ENCODE data around the gene PEX26.

Gene PEX26

DNA sequence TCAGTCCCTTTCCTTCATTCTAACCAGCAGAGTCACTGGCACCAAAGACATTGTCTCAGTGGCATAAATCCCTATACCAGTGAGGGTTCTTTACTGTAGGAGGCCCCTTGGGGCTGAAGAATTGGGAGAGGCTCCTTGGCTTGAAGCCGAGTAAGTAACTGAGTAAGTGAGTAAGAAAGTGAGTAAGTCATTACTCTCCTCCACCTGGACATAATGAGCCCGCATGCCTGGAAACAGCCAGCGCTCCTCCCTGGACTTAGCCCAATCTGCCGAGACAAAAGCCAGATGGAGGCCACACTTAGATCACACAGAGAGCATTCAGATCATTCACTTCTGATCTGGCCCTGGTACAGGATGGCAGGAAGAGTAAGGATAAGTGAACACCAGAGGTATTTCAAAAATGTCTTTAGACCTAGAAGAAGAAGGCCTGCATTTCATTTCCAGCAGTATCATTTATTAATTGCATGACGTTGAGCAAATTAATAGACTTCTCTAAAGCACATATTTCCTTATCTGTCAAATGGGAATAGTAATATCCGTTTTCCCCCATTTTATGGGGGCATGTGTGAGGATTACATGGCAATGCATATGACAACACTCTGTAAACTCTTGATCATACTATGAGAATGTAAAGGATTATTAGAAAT, 45.2 kb upstream of the PEX26 start:
- Histone ChIP-seq H3K9ac (ENCODE audit: low read length) (no peak overlapping the region), H3K4me2 (ENCODE audit: low read length) (no peak overlapping the region), H3K27ac (ENCODE audit: low read depth, low read length) (peak overlapping the region; percentile 32), H3K79me1 (ENCODE audit: low read length) (peaks cover 3% of the 10 kb centered on the region), H3K4me1 (ENCODE audit: control insufficient read depth in 1 of 2, insufficient read depth in 2 of 2, low read length in 2 of 2) (peaks cover 12 to 15% of the 10 kb centered on the region in 2 experiments), H3K23ac (ENCODE audit: low read length) (no peak overlapping the region), H3K18ac (ENCODE audit: low read length) (peak overlapping the region; percentile 34), H2BK120ac (ENCODE audit: insufficient read depth, low read length, poor library complexity) (no peak overlapping the region), H3K4ac (ENCODE audit: low read depth, low read length) (no peak overlapping the region), H4K91ac (ENCODE audit: low read depth, low read length) (no peak overlapping the region), H4K12ac (ENCODE audit: low read depth, low read length) (no peak overlapping the region), H4K8ac (ENCODE audit: low read depth, low read length) (no peak overlapping the region), H3K27me3 (ENCODE audit: insufficient read depth, low read length) (no peaks in the 10 kb centered on the region), H2AFZ (ENCODE audit: insufficient read depth, low read length, poor library complexity) (no peak overlapping the region), H3K79me2 (ENCODE audit: control insufficient read depth, insufficient read depth, low read length, poor library complexity) (no peaks in the 10 kb centered on the region), H3K36me3 (ENCODE audit: control insufficient read depth in 1 of 2, insufficient read depth in 2 of 2, low read length in 2 of 2) (no peaks in the 10 kb centered on the region), H3K14ac (ENCODE audit: low read length) (peak overlapping the region; percentile 45), H3K4me3 (ENCODE audit: low read depth, low read length) (no peak overlapping the region), H2AK5ac (ENCODE audit: low read length) (no peak overlapping the region), H2BK5ac (ENCODE audit: low read depth, low read length, poor library complexity) (no peak overlapping the region), H3K9me3 (ENCODE audit: insufficient read depth, low read depth, low read length) (no peaks in the 10 kb centered on the region), H2BK12ac (ENCODE audit: low read length) (peak overlapping the region; percentile 42)
- DNase-seq = peak; percentile 90 to 92
- WGBS (ENCODE audit: extremely low coverage, insufficient coverage, insufficient read length) = no CpG with 5 or more reads among the region's 6 CpGs

DNA sequence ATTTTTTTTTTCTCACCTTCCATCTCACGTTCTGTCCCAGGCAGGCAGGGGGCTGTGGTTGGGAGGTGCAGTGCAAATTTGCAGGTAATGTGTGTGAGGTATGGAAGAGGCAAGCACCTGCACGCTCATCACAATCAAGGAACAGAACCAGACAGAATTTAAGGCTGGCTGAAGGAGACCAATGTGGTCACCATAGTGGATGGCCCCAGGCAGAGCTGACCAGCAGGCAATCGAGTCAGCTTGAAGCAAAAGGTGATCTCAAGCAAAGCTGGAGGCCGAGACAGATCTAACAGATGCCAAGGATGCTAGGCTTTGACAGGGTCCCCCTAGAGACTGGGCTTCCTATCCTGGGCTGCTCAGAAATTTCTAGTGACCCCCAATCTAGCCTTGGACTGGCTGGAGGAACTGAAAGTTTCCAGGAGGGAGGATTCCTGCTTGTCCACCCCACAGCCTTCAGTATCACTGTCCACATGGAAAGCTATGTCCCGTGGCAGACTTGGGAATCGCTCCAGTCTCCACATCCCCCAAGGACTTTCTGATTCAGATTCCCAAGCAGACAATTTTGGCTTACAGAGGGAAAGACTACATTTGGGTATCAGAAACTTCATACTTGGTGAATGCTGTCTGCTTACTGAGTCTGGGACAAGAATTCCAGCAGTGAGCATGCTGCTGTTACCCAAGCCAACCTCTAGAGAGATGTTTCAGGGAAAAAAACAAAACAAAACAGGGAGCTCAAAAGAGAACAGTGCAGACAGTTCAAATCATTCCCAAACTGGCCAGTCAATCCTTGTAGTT, 44.4 kb upstream of the PEX26 start:
- Histone ChIP-seq H3K18ac (ENCODE audit: low read length) (no peak overlapping the region), H3K23ac (ENCODE audit: low read length) (no peak overlapping the region), H2AK5ac (ENCODE audit: low read length) (no peak overlapping the region), H3K14ac (ENCODE audit: low read length) (no peak overlapping the region), H3K4me2 (ENCODE audit: low read length) (no peak overlapping the region), H3K27me3 (ENCODE audit: insufficient read depth, low read length) (no peaks in the 10 kb centered on the region), H3K9ac (ENCODE audit: low read length) (no peak overlapping the region), H3K4ac (ENCODE audit: low read depth, low read length) (no peak overlapping the region), H3K4me1 (ENCODE audit: control insufficient read depth in 1 of 2, insufficient read depth in 2 of 2, low read length in 2 of 2) (peaks cover 12 to 15% of the 10 kb centered on the region in 2 experiments), H3K36me3 (ENCODE audit: control insufficient read depth in 1 of 2, insufficient read depth in 2 of 2, low read length in 2 of 2) (no peaks in the 10 kb centered on the region), H2BK12ac (ENCODE audit: low read length) (no peak overlapping the region), H2AFZ (ENCODE audit: insufficient read depth, low read length, poor library complexity) (no peak overlapping the region), H2BK120ac (ENCODE audit: insufficient read depth, low read length, poor library complexity) (no peak overlapping the region), H4K8ac (ENCODE audit: low read depth, low read length) (no peak overlapping the region), H3K27ac (ENCODE audit: low read depth, low read length) (no peak overlapping the region), H4K91ac (ENCODE audit: low read depth, low read length) (no peak overlapping the region), H2BK5ac (ENCODE audit: low read depth, low read length, poor library complexity) (no peak overlapping the region), H3K4me3 (ENCODE audit: low read depth, low read length) (no peak overlapping the region), H3K79me2 (ENCODE audit: control insufficient read depth, insufficient read depth, low read length, poor library complexity) (no peaks in the 10 kb centered on the region), H3K79me1 (ENCODE audit: low read length) (peaks cover 3% of the 10 kb centered on the region), H3K9me3 (ENCODE audit: insufficient read depth, low read depth, low read length) (no peaks in the 10 kb centered on the region), H4K12ac (ENCODE audit: low read depth, low read length) (no peak overlapping the region)
- DNase-seq = peak; percentile 59 to 70
- no CpG with 5 or more reads among the region's 6 CpGs for WGBS (ENCODE audit: extremely low coverage, insufficient coverage, insufficient read length)

DNA sequence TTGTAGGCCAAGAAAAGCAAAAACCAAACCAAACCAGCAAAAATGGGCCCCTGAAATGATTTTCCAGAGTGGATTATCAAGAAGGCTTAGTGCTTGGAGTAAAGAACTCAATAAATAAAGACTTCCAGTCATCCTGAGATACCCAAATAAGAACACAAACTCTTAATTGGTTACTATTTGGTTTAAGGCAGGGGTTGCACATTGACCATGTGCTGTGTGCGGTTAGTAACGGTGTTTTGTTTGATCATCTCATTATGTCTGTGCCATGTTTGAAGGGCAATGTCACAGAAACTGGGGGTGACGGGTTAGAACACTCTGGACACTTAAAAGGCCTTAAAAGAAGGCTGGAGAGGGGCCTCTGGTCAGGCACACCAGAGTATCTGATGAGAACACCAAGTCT, 43.7 kb upstream of the PEX26 start:
- no peak for DNase-seq
- Histone ChIP-seq H3K4ac (ENCODE audit: low read depth, low read length) (no peak overlapping the region), H3K79me1 (ENCODE audit: low read length) (peaks cover 3% of the 10 kb centered on the region), H3K14ac (ENCODE audit: low read length) (no peak overlapping the region), H4K8ac (ENCODE audit: low read depth, low read length) (no peak overlapping the region), H4K12ac (ENCODE audit: low read depth, low read length) (no peak overlapping the region), H2BK120ac (ENCODE audit: insufficient read depth, low read length, poor library complexity) (no peak overlapping the region), H4K91ac (ENCODE audit: low read depth, low read length) (no peak overlapping the region), H2AK5ac (ENCODE audit: low read length) (no peak overlapping the region), H3K4me2 (ENCODE audit: low read length) (no peak overlapping the region), H3K79me2 (ENCODE audit: control insufficient read depth, insufficient read depth, low read length, poor library complexity) (no peaks in the 10 kb centered on the region), H3K4me1 (ENCODE audit: control insufficient read depth in 1 of 2, insufficient read depth in 2 of 2, low read length in 2 of 2) (peaks cover 12 to 15% of the 10 kb centered on the region in 2 experiments), H2BK12ac (ENCODE audit: low read length) (no peak overlapping the region), H3K18ac (ENCODE audit: low read length) (no peak overlapping the region), H3K9me3 (ENCODE audit: insufficient read depth, low read depth, low read length) (no peaks in the 10 kb centered on the region), H3K4me3 (ENCODE audit: low read depth, low read length) (no peak overlapping the region), H3K36me3 (ENCODE audit: control insufficient read depth in 1 of 2, insufficient read depth in 2 of 2, low read length in 2 of 2) (no peaks in the 10 kb centered on the region), H3K9ac (ENCODE audit: low read length) (no peak overlapping the region), H2BK5ac (ENCODE audit: low read depth, low read length, poor library complexity) (no peak overlapping the region), H3K27ac (ENCODE audit: low read depth, low read length) (no peak overlapping the region), H2AFZ (ENCODE audit: insufficient read depth, low read length, poor library complexity) (no peak overlapping the region), H3K23ac (ENCODE audit: low read length) (no peak overlapping the region), H3K27me3 (ENCODE audit: insufficient read depth, low read length) (no peaks in the 10 kb centered on the region)
- no CpG with 5 or more reads among the region's 3 CpGs for WGBS (ENCODE audit: extremely low coverage, insufficient coverage, insufficient read length)

DNA sequence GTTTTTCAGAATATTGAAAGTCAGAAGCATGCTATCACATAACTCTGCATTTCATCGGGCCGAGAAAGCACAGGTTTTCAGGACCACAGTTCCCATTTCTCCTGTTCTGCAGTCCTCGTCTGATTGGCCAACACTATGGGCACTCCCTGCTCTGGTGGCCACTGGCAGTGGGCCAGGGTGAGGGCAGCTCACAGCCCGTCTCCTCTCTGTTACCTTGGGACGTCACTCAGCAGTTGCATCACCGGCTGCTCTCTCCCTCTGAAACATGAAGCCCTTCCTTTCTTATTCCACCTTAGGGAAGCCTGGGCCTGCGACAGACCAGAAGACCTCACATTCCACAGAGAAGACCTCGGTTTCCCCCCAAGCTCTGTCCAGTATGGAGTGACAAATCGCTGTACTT, 42.0 kb upstream of the PEX26 start:
- H3K4me2 ChIP-seq (ENCODE audit: low read length) = no peak overlapping the region

More for the DNA sequence above, 42.0 kb upstream of the PEX26 start:
- H3K27ac ChIP-seq (ENCODE audit: low read depth, low read length) = no peak overlapping the region
- H2BK5ac ChIP-seq (ENCODE audit: low read depth, low read length, poor library complexity) = no peak overlapping the region
- no peak overlapping the region for H3K4ac ChIP-seq (ENCODE audit: low read depth, low read length)
- H3K4me3 ChIP-seq (ENCODE audit: low read depth, low read length) = no peak overlapping the region
- H3K79me2 ChIP-seq (ENCODE audit: control insufficient read depth, insufficient read depth, low read length, poor library complexity) = no peaks in the 10 kb centered on the region
- peaks cover 12 to 15% of the 10 kb centered on the region in 2 experiments for H3K4me1 ChIP-seq (ENCODE audit: control insufficient read depth in 1 of 2, insufficient read depth in 2 of 2, low read length in 2 of 2)
- H4K12ac ChIP-seq (ENCODE audit: low read depth, low read length) = no peak overlapping the region
- no peaks in the 10 kb centered on the region for H3K27me3 ChIP-seq (ENCODE audit: insufficient read depth, low read length)
- H2BK12ac ChIP-seq (ENCODE audit: low read length) = no peak overlapping the region
- no peak overlapping the region for H3K23ac ChIP-seq (ENCODE audit: low read length)
- WGBS (ENCODE audit: extremely low coverage, insufficient coverage, insufficient read length) = no CpG with 5 or more reads among the region's 9 CpGs
- no peak overlapping the region for H2AFZ ChIP-seq (ENCODE audit: insufficient read depth, low read length, poor library complexity)
- no peaks in the 10 kb centered on the region for H3K9me3 ChIP-seq (ENCODE audit: insufficient read depth, low read depth, low read length)
- no peak overlapping the region for H4K91ac ChIP-seq (ENCODE audit: low read depth, low read length)
- H2AK5ac ChIP-seq (ENCODE audit: low read length) = no peak overlapping the region
- H3K36me3 ChIP-seq (ENCODE audit: control insufficient read depth in 1 of 2, insufficient read depth in 2 of 2, low read length in 2 of 2) = no peaks in the 10 kb centered on the region
- H3K18ac ChIP-seq (ENCODE audit: low read length) = no peak overlapping the region
- DNase-seq = peak; percentile 24 to 58
- no peak overlapping the region for H4K8ac ChIP-seq (ENCODE audit: low read depth, low read length)
- H2BK120ac ChIP-seq (ENCODE audit: insufficient read depth, low read length, poor library complexity) = no peak overlapping the region
- no peak overlapping the region for H3K14ac ChIP-seq (ENCODE audit: low read length)
- H3K9ac ChIP-seq (ENCODE audit: low read length) = no peak overlapping the region
- peaks cover 3% of the 10 kb centered on the region for H3K79me1 ChIP-seq (ENCODE audit: low read length)

All from trophoblast cell (in vitro differentiated cells and primary cell).